A673 (cell line): ENCODE data around the gene ELOVL3. TPM values are rescaled to one million over a fixed set of nuclear protein-coding genes. Genes with fewer than 3 reads are reported as not detected.

Source experiments
- BruUV-seq: library from RNA; stranded (reverse); fragments of 400-500 nt; replicated peaks from 2 replicates; lab custom pipeline; 2021; lab: Mats Ljungman, UMichigan
- CTCF ChIA-PET: fragments of 300-600 bp; sonication (Branson Sonifier 250); formaldehyde crosslinking; loops from one replicate; lab custom pipeline; 2022; ENCODE audit warnings: antibody characterized with exemption; lab: Charles Lee
- POLR2A ChIA-PET: fragments of 300-600 bp; sonication (Branson Sonifier 250); formaldehyde crosslinking; loops from one replicate; lab custom pipeline; 2022; ENCODE audit warnings: antibody characterized with exemption; ENCODE audit not compliant: low non-redundant PET; lab: Charles Lee
- DNase-seq: peaks from one replicate; pipeline ENCODE4 v3.0.0-alpha.2; 2015; ENCODE audit warnings: low spot score
- H3K27ac ChIP-seq: fragments of 200-600 bp; sonication (generic); 2 replicates; pipeline ENCODE4 v1.5.1; 2016; ENCODE audit warnings: mixed run types, low read depth, mild to moderate bottlenecking, mixed read lengths, antibody characterized with exemption, low read length; ENCODE audit not compliant: poor library complexity, severe bottlenecking
- H3K27me3 ChIP-seq: fragments of 200-600 bp; sonication (generic); replicated peaks from 2 replicates; pipeline ENCODE4 v1.6.1; 2017; ENCODE audit warnings: mixed run types, low read depth, mild to moderate bottlenecking, mixed read lengths, antibody characterized with exemption, low read length; ENCODE audit not compliant: insufficient read depth, poor library complexity
- H3K36me3 ChIP-seq: fragments of 200-600 bp; sonication (generic); 2 replicates; pipeline ENCODE4 v1.6.1; 2016; ENCODE audit warnings: mixed run types, mild to moderate bottlenecking, mixed read lengths, antibody characterized with exemption, low read length; ENCODE audit not compliant: insufficient read depth, poor library complexity, severe bottlenecking
- H3K4me1 ChIP-seq: fragments of 200-600 bp; sonication (generic); 2 replicates; pipeline ENCODE4 v1.6.1; 2017; ENCODE audit warnings: mixed run types, mild to moderate bottlenecking, mixed read lengths, antibody characterized with exemption, low read length; ENCODE audit not compliant: insufficient read depth, poor library complexity, severe bottlenecking
- H3K4me3 ChIP-seq: fragments of 200-600 bp; sonication (generic); 2 replicates; pipeline ENCODE4 v1.5.1; 2016; ENCODE audit warnings: low read depth, mixed run types, mild to moderate bottlenecking, mixed read lengths, low read length; ENCODE audit not compliant: poor library complexity, severe bottlenecking
- H3K9me3 ChIP-seq: fragments of 200-600 bp; sonication (generic); 2 replicates; pipeline ENCODE4 v1.6.1; 2016; ENCODE audit warnings: mixed run types, low read depth, mild to moderate bottlenecking, mixed read lengths, antibody characterized with exemption, low read length; ENCODE audit not compliant: poor library complexity, severe bottlenecking
- CTCF ChIP-seq: fragments of 300-800, 200-600 bp; sonication (generic); conservative IDR thresholded peaks from 2 replicates; pipeline ENCODE4 v1.5.1; 2017; ENCODE audit warnings: low read depth, mild to moderate bottlenecking, antibody characterized with exemption, low read length, moderate library complexity, mixed read lengths
- EZH2 ChIP-seq: fragments of 200-600 bp; sonication (generic); IDR thresholded peaks from 2 replicates; pipeline ENCODE4 v1.6.1; 2017; ENCODE audit warnings: borderline replicate concordance, low read depth, mild to moderate bottlenecking, mixed read lengths, antibody characterized with exemption, low read length; ENCODE audit not compliant: poor library complexity, severe bottlenecking
- intact Hi-C: fragments of 100-400 bp; cut with micrococcal nuclease; formaldehyde crosslinking; loops from one replicate; pipeline ENCODE4 v1.10.0; 2022; ENCODE audit not compliant: unreplicated experiment
- total RNA-seq: library from RNA; stranded (reverse); gene quantifications from 2 replicates; pipeline ENCODE4 v1.2.3, GENCODE V29; 2021

ELOVL3 gene
- total RNA-seq, 1 experiment from 2014 or later: not detected

- no peaks in the 10 kb centered on the region for H3K27me3 ChIP-seq
- peaks cover 7% of the 10 kb centered on the region for H3K4me1 ChIP-seq
- no peak overlapping the region for H3K27ac ChIP-seq
- TF ChIP-seq CTCF: no peak
- no peak for TF ChIP-seq EZH2
- H3K4me3 ChIP-seq: no peak overlapping the region
- peaks cover 7% of the 10 kb centered on the region for H3K36me3 ChIP-seq
- ChIA-PET POLR2A (no interaction called here), CTCF (no interaction called here)
- H3K9me3 ChIP-seq: no peaks in the 10 kb centered on the region
- no TSS peak for BruUV-seq
- intact Hi-C loops: no loop called here
- DNase-seq: no peak
Observed at GRCh38 chr10:102275343-102275742, 49.2 kb downstream of the ELOVL3 start.

GRCh38 chr10:102279104-102279503 is 53.0 kb downstream of the ELOVL3 start:
- POLR2A ChIA-PET: no interaction called here
- TF ChIP-seq EZH2 (no peak), CTCF (no peak)

More at GRCh38 chr10:102279104-102279503, 53.0 kb downstream of the ELOVL3 start:
- peaks cover 17% of the 10 kb centered on the region for H3K4me1 ChIP-seq
- no peak overlapping the region for H3K27ac ChIP-seq
- no peaks in the 10 kb centered on the region for H3K9me3 ChIP-seq
- CTCF ChIA-PET: no interaction called here
- H3K4me3 ChIP-seq: no peak overlapping the region
- intact Hi-C loops: no loop called here
- no TSS peak for BruUV-seq
- no peak for DNase-seq
- no peaks in the 10 kb centered on the region for H3K27me3 ChIP-seq
- peaks cover 7% of the 10 kb centered on the region for H3K36me3 ChIP-seq

Other genes starting within 250 kb of the ELOVL3 start
- gene ARMH3, start 170.1 kb upstream of the ELOVL3 start, total RNA-seq: 17.8 and 19.7 TPM in 2 replicates
- gene HPS6, start 160.9 kb upstream of the ELOVL3 start, total RNA-seq: 12.6 and 15.7 TPM in 2 replicates
- 78.5 and 82.4 TPM in 2 replicates for gene LDB1, start 105.9 kb upstream of the ELOVL3 start, total RNA-seq
- gene PPRC1, start 93.3 kb upstream of the ELOVL3 start, total RNA-seq: 93.8 and 103 TPM in 2 replicates
- 194 and 225 TPM in 2 replicates for gene NOLC1, start 73.9 kb upstream of the ELOVL3 start, total RNA-seq
- gene PITX3, start 15.2 kb downstream of the ELOVL3 start, total RNA-seq: not detected in 2 replicates
- 48.4 and 50.0 TPM in 2 replicates for gene GBF1, start 19.2 kb downstream of the ELOVL3 start, total RNA-seq
- gene NFKB2, start 169.4 kb downstream of the ELOVL3 start, total RNA-seq: 29.8 and 33.2 TPM in 2 replicates
- gene PSD, start 192.5 kb downstream of the ELOVL3 start, total RNA-seq: 5.8 and 7.3 TPM in 2 replicates
- 8.9 and 11.6 TPM in 2 replicates for gene FBXL15, start 194.5 kb downstream of the ELOVL3 start, total RNA-seq
- 63.7 and 72.1 TPM in 2 replicates for gene CUEDC2, start 206.3 kb downstream of the ELOVL3 start, total RNA-seq
- gene C10orf95, start 225.2 kb downstream of the ELOVL3 start, total RNA-seq: 0.42 TPM in 1 of 2 replicates, not detected in the other